ENCODE data around the gene UNC5CL.
"Not testable (repeated sequence)": the region's sequence is repeated elsewhere in the genome, so short reads cannot be mapped to it uniquely, and the experiment has no call there.

Gene UNC5CL

GRCh38 chr6:41011673-41012072 is 27.3 kb downstream of the UNC5CL start:
- no peak for DNase-seq (ENCODE audit: low read depth in 1 of 2, low spot score in 1 of 2)
- H3K27me3 ChIP-seq (ENCODE audit: insufficient read depth, poor library complexity, severe bottlenecking): no peaks in the 10 kb centered on the region
- TF ChIP-seq GABPA (IDR thresholded peaks at IDR 0.05; ENCODE audit: low read depth) (no peak), CTCF (IDR thresholded peaks at IDR 0.05; ENCODE audit: insufficient read depth, low read length) (no peak), POLR2AphosphoS5 (IDR thresholded peaks at IDR 0.05; ENCODE audit: low read depth) (no peak), SPI1 (IDR thresholded peaks at IDR 0.05; ENCODE audit: borderline replicate concordance, low read depth) (no peak)
- TF ChIP-seq, protein P1, sequence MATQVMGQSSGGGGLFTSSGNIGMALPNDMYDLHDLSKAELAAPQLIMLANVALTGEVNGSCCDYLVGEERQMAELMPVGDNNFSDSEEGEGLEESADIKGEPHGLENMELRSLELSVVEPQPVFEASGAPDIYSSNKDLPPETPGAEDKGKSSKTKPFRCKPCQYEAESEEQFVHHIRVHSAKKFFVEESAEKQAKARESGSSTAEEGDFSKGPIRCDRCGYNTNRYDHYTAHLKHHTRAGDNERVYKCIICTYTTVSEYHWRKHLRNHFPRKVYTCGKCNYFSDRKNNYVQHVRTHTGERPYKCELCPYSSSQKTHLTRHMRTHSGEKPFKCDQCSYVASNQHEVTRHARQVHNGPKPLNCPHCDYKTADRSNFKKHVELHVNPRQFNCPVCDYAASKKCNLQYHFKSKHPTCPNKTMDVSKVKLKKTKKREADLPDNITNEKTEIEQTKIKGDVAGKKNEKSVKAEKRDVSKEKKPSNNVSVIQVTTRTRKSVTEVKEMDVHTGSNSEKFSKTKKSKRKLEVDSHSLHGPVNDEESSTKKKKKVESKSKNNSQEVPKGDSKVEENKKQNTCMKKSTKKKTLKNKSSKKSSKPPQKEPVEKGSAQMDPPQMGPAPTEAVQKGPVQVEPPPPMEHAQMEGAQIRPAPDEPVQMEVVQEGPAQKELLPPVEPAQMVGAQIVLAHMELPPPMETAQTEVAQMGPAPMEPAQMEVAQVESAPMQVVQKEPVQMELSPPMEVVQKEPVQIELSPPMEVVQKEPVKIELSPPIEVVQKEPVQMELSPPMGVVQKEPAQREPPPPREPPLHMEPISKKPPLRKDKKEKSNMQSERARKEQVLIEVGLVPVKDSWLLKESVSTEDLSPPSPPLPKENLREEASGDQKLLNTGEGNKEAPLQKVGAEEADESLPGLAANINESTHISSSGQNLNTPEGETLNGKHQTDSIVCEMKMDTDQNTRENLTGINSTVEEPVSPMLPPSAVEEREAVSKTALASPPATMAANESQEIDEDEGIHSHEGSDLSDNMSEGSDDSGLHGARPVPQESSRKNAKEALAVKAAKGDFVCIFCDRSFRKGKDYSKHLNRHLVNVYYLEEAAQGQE (IDR thresholded peaks at IDR 0.05; ENCODE audit: insufficient replicate concordance, low read depth): no peak
- no peak overlapping the region for H3K27ac ChIP-seq (replicated peaks)
- no peak overlapping the region for H3K4me3 ChIP-seq (replicated peaks; ENCODE audit: insufficient read depth, low read length)

DNA sequence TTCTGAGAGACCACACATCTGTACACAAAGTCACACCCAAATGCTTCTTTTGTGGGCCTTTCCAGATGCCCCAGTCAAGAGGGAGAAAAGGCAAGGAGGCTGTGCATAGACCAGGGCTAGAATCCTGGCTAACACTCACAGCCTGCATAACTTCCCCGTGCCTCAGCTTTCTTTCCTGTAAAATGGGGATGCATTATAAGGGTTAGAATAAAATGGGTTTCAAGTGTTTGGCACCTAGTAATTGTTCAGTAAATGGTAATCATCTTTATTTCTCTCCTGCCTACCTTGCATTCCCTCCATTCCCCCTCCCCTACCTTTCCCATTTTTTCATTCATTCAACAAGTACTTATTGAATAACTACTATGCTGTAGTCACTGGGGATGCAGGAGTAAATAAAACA is 29.4 kb downstream of the UNC5CL start:
- TF ChIP-seq SPI1 (IDR thresholded peaks at IDR 0.05; ENCODE audit: borderline replicate concordance, low read depth) (no peak), CTCF (IDR thresholded peaks at IDR 0.05; ENCODE audit: insufficient read depth, low read length) (no peak), GABPA (IDR thresholded peaks at IDR 0.05; ENCODE audit: low read depth) (no peak), POLR2AphosphoS5 (IDR thresholded peaks at IDR 0.05; ENCODE audit: low read depth) (no peak)
- TF ChIP-seq, protein P1 (IDR thresholded peaks at IDR 0.05; ENCODE audit: insufficient replicate concordance, low read depth): no peak
- peaks cover under 1% of the 10 kb centered on the region for H3K27me3 ChIP-seq (ENCODE audit: insufficient read depth, poor library complexity, severe bottlenecking)
- no peak for DNase-seq (ENCODE audit: low read depth in 1 of 2, low spot score in 1 of 2)
- no peak overlapping the region for H3K4me3 ChIP-seq (replicated peaks; ENCODE audit: insufficient read depth, low read length)
- H3K27ac ChIP-seq (replicated peaks): no peak overlapping the region

GRCh38 chr6:41008011-41008410 is 31.0 kb downstream of the UNC5CL start:
- TF ChIP-seq SPI1 (IDR thresholded peaks at IDR 0.05; ENCODE audit: borderline replicate concordance, low read depth): no peak
- TF ChIP-seq, protein P1 (IDR thresholded peaks at IDR 0.05; ENCODE audit: insufficient replicate concordance, low read depth): no peak
- TF ChIP-seq GABPA (IDR thresholded peaks at IDR 0.05; ENCODE audit: low read depth): no peak
- TF ChIP-seq CTCF (IDR thresholded peaks at IDR 0.05; ENCODE audit: insufficient read depth, low read length): no peak
- no peak for TF ChIP-seq POLR2AphosphoS5 (IDR thresholded peaks at IDR 0.05; ENCODE audit: low read depth)
- H3K27me3 ChIP-seq (ENCODE audit: insufficient read depth, poor library complexity, severe bottlenecking): peaks cover 6% of the 10 kb centered on the region
- no peak for DNase-seq (ENCODE audit: low read depth in 1 of 2, low spot score in 1 of 2)
- H3K27ac ChIP-seq (replicated peaks): no peak overlapping the region
- H3K4me3 ChIP-seq (replicated peaks; ENCODE audit: insufficient read depth, low read length): no peak overlapping the region

GRCh38 chr6:41006980-41007379 is 32.0 kb downstream of the UNC5CL start:
- not testable (repeated sequence) for DNase-seq (ENCODE audit: low read depth in 1 of 2, low spot score in 1 of 2); H3K27ac ChIP-seq (replicated peaks); H3K27me3 ChIP-seq (ENCODE audit: insufficient read depth, poor library complexity, severe bottlenecking); H3K4me3 ChIP-seq (replicated peaks; ENCODE audit: insufficient read depth, low read length)
